Measurements from ENCODE around the gene RNF13. TPM values are rescaled to one million over a fixed set of nuclear protein-coding genes. Genes with fewer than 3 reads are reported as not detected.
"Not testable (repeated sequence)": the region's sequence is repeated elsewhere in the genome, so short reads cannot be mapped to it uniquely, and the experiment has no call there.

Gene RNF13
- total and polyA plus RNA-seq, 3 donors from 2014 or later, result 41.7 to 85.0 (median 81.8) TPM

DNA sequence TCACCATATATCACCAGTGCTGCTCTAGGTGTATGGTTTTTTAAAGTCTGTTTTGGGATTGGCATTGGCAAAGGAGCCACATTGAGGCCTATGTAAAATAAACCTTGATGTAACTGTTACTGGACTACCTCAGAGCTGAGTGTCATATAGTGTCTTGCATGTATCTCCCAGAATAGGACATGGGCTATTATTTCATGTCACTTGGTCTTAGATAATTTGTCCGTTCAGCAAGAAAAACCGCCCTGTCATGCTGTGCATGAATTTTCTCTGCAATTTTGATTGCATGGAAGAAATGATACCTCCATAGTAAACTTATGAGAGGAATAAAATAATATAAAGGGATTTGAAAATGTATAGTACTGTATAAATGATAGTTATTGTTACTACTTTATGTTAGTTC is 59.6 kb downstream of the RNF13 start:
- Histone ChIP-seq H3K4me1 (no peaks in the 10 kb centered on the region), H3K36me3 (ENCODE audit: low read depth, missing control alignments) (no peaks in the 10 kb centered on the region), H3K4me3 (no peak overlapping the region), H3K27me3 (no peaks in the 10 kb centered on the region), H3K9me3 (no peaks in the 10 kb centered on the region), H3K27ac (no peak overlapping the region)
- intact Hi-C loops (cut with DNase I; ENCODE audit: low total_unique reads), result no loop called here
- no peak for TF ChIP-seq POLR2A (IDR thresholded peaks at IDR 0.05)
- DNase-seq, result no peak
- 95% methylated on average over 2 of the region's 2 CpGs for WGBS, 2 donors

DNA sequence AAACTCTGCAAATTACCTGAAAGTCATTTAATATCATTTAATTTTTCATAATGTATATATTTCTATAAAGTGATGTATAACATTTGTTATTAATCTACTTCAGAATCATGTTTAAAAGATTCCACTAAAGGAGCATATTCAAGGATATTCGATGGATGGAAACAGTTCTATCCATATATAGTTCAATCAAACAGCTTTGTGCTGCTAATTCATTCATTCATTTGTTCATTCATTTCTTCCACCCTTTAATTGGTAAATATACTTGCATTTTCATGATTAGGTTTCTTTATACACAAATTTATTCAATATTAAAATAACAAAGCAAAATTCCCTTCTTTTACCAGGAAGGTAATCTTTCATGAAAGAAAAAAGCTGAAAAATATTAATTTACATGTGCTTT is 64.7 kb downstream of the RNF13 start:
- no peaks in the 10 kb centered on the region for H3K36me3 ChIP-seq (ENCODE audit: low read depth, missing control alignments)
- DNase-seq, result no peak
- H3K4me3 ChIP-seq, result no peak overlapping the region
- H3K27ac ChIP-seq, result no peak overlapping the region
- no peak for TF ChIP-seq POLR2A (IDR thresholded peaks at IDR 0.05)
- intact Hi-C loops (cut with DNase I; ENCODE audit: low total_unique reads), result no loop called here
- H3K4me1 ChIP-seq, result no peaks in the 10 kb centered on the region
- 94% methylated on average over 1 of the region's 1 CpG for WGBS, 2 donors
- H3K9me3 ChIP-seq, result no peaks in the 10 kb centered on the region
- no peaks in the 10 kb centered on the region for H3K27me3 ChIP-seq

DNA sequence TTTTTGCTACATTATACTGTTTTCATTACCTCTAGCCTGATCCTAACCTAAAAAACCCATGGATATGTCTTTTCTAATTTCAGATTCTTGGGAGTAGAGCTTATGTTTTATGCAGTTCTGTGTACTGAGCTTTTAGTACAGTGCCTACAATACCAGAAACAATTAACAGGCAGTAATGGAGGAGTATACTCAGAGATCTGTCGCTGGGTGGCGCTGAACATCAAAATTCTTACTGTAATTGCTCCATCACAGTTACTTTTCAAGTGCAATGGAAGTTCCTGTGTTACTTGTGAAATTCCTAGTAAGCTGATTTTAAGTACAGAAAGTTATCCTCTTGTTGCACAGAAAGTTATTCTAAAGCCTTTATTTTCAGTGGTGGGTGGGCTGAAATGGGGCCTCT is 66.9 kb downstream of the RNF13 start:
- DNase-seq, result peak; percentile 77
- no peaks in the 10 kb centered on the region for H3K36me3 ChIP-seq (ENCODE audit: low read depth, missing control alignments)
- intact Hi-C loops (cut with DNase I; ENCODE audit: low total_unique reads), result no loop called here

DNA sequence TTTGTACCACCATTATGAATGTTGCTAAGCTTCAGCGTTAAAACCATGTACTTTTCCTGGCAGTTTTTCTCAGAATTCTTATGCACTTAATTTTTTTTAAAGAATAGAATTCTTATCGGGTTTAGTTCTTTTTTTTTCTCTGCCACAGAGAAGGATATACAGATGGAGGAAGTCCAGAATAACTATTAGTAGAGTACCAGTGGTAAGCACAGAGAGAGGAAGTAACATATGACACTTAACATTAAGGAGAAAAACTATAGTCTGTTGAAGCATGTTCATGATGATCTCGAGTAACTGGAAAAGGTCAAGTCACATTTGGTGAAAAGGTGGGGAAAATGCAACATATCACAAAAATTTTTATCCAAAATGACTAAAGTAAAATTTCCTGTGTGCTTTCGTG is 68.9 kb downstream of the RNF13 start:
- intact Hi-C loops (cut with DNase I; ENCODE audit: low total_unique reads), result no loop called here
- Histone ChIP-seq H3K4me1 (no peaks in the 10 kb centered on the region), H3K4me3 (no peak overlapping the region), H3K27me3 (no peaks in the 10 kb centered on the region), H3K9me3 (no peaks in the 10 kb centered on the region), H3K27ac (no peak overlapping the region), H3K36me3 (ENCODE audit: low read depth, missing control alignments) (no peaks in the 10 kb centered on the region)
- DNase-seq, result no peak
- TF ChIP-seq POLR2A (IDR thresholded peaks at IDR 0.05), result no peak
- TF ChIP-seq, protein P1, sequence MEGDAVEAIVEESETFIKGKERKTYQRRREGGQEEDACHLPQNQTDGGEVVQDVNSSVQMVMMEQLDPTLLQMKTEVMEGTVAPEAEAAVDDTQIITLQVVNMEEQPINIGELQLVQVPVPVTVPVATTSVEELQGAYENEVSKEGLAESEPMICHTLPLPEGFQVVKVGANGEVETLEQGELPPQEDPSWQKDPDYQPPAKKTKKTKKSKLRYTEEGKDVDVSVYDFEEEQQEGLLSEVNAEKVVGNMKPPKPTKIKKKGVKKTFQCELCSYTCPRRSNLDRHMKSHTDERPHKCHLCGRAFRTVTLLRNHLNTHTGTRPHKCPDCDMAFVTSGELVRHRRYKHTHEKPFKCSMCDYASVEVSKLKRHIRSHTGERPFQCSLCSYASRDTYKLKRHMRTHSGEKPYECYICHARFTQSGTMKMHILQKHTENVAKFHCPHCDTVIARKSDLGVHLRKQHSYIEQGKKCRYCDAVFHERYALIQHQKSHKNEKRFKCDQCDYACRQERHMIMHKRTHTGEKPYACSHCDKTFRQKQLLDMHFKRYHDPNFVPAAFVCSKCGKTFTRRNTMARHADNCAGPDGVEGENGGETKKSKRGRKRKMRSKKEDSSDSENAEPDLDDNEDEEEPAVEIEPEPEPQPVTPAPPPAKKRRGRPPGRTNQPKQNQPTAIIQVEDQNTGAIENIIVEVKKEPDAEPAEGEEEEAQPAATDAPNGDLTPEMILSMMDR (IDR thresholded peaks at IDR 0.05), result no peak
- WGBS, 2 donors, result 60 to 79% methylated on average over 4 of the region's 4 CpGs

More for the DNA sequence above, 66.9 kb downstream of the RNF13 start:
- Histone ChIP-seq H3K27me3 (no peaks in the 10 kb centered on the region), H3K27ac (no peak overlapping the region), H3K4me1 (no peaks in the 10 kb centered on the region), H3K4me3 (no peak overlapping the region), H3K9me3 (no peaks in the 10 kb centered on the region)
- WGBS, 2 donors, result 24 to 44% methylated on average over 2 of the region's 2 CpGs
- TF ChIP-seq, protein P1 (IDR thresholded peaks at IDR 0.05), result peak in 2 of 3 experiments; percentile 36 to 46
- TF ChIP-seq POLR2A (IDR thresholded peaks at IDR 0.05), result no peak

DNA sequence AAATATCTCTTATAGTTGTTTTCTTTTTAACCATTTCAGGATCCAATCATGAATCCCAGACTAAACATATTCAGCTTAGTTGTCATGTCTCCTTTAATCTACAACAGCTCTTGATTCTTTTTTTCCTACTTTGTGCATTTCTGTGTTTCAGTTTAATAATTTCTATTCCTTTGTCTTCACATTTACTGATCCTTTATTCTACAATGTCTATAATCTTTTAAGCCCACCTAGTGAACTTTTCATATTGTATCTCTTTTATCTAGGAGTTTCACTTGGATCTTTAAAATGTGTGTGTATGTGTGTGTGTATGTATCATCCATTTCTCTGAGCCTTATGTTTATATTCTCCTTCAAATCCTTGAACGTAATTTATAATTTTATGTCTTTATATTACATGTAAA is 70.1 kb downstream of the RNF13 start:
- intact Hi-C loops (cut with DNase I; ENCODE audit: low total_unique reads), result no loop called here
- TF ChIP-seq, protein P1 (IDR thresholded peaks at IDR 0.05), result no peak
- no peak for TF ChIP-seq POLR2A (IDR thresholded peaks at IDR 0.05)

DNA sequence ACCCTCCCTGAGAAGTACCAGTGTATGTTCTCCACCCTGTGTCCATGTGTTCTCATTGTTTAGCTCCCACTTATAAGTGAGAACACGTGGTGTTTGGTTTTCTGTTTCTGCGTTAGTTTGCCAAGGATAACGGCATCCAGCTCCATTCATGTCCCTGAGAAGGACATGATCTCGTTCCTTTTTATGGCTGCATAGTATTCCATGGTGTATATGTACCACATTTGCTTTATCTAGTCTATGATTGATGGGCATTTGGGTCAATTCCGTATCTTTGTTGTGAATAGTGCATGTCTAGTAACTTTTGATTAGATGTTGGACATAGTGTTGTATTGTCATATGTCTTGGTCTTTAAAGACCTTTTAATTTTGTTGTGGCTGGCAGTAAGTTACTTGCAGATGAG is 70.8 kb downstream of the RNF13 start:
- DNase-seq; H3K27ac ChIP-seq; intact Hi-C loops (cut with DNase I; ENCODE audit: low total_unique reads); H3K9me3 ChIP-seq; H3K36me3 ChIP-seq (ENCODE audit: low read depth, missing control alignments); H3K27me3 ChIP-seq; H3K4me3 ChIP-seq; H3K4me1 ChIP-seq: not testable (repeated sequence)
- WGBS, 2 donors, result 91 to 98% methylated on average over 5 of the region's 5 CpGs

More for the DNA sequence above, 70.1 kb downstream of the RNF13 start:
- no peaks in the 10 kb centered on the region for H3K36me3 ChIP-seq (ENCODE audit: low read depth, missing control alignments)
- 94 to 98% methylated on average over 1 of the region's 1 CpG for WGBS, 2 donors
- H3K27ac ChIP-seq, result no peak overlapping the region
- DNase-seq, result no peak
- H3K4me1 ChIP-seq, result no peaks in the 10 kb centered on the region
- H3K9me3 ChIP-seq, result no peaks in the 10 kb centered on the region
- H3K4me3 ChIP-seq, result no peak overlapping the region
- no peaks in the 10 kb centered on the region for H3K27me3 ChIP-seq

DNA sequence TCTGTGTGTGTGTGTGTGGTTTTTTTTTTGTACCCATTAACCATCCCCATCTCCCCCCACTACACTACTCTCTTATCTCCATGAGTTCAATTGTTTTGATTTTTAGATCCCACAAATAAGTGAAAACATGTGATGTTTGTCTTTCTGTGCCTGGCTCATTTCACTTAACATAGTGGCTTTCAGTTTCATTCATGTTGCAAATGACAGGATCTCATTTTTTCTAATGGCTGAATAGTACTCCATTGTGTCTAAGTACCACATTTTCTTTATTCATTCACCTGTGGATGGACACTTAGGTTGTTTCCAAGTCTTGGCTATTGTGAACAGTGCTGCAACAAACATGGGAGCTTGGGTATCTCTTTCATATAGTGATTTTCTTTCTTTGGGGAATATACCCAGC is 71.8 kb downstream of the RNF13 start:
- intact Hi-C loops (cut with DNase I; ENCODE audit: low total_unique reads), result not testable (repeated sequence)

More for the DNA sequence above, 71.8 kb downstream of the RNF13 start:
- H3K27me3 ChIP-seq; H3K27ac ChIP-seq; H3K4me1 ChIP-seq; DNase-seq; H3K9me3 ChIP-seq; H3K4me3 ChIP-seq; H3K36me3 ChIP-seq (ENCODE audit: low read depth, missing control alignments): not testable (repeated sequence)
